Esophagus muscularis mucosa (tissue), 4 donors: ENCODE data around the gene PLEKHG3. TPM values are rescaled to one million over a fixed set of nuclear protein-coding genes. Genes with fewer than 3 reads are reported as not detected.
A peak's percentile ranks its signal among the peaks of the same experiment; 100 is the strongest.

ENCODE experiments used
- DNase-seq: peaks from one replicate; pipeline ENCODE4 v3.0.0-alpha.2; 2017; ENCODE audit errors: extremely low spot score
- H3K27ac ChIP-seq, 4 donors: fragments of 200-600 bp; sonication (generic); replicated peaks in 1 of 4; 1 replicate in 3 of 4; 2 replicates in 1 of 4; pipeline ENCODE4 v1.5.1; 2016 to 2019; ENCODE audit warnings: mild to moderate bottlenecking in 1 of 4
- H3K27me3 ChIP-seq, 4 donors: fragments of 200-600 bp; sonication (generic); one replicate each; pipeline versions ENCODE4 v1.5.1 to v1.6.0; 2016 to 2019
- H3K36me3 ChIP-seq, 4 donors: fragments of 200-600 bp; sonication (generic); one replicate each; pipeline ENCODE4 v1.5.1; 2016 to 2019
- H3K4me1 ChIP-seq, 4 donors: fragments of 200-600 bp; sonication (generic); one replicate each; pipeline ENCODE4 v1.5.1; 2016 to 2019
- H3K4me3 ChIP-seq, 4 donors: fragments of 200-600 bp; sonication (generic); 1 replicate in 2 of 4; 2 replicates in 2 of 4; pipeline ENCODE4 v1.5.1; 2016 to 2019; ENCODE audit warnings: mild to moderate bottlenecking in 4 of 4, moderate library complexity in 1 of 4
- H3K9me3 ChIP-seq, 4 donors: fragments of 200-600 bp; sonication (generic); 1 replicate in 3 of 4; 2 replicates in 1 of 4; pipeline ENCODE4 v1.5.1; 2016 to 2019
- CTCF ChIP-seq, 3 experiments: fragments of 200-600 bp in 2 of 3; fragments of 450-650 bp in 1 of 3; sonication (generic) in 2 of 3; IDR thresholded peaks; one replicate each; pipeline ENCODE4 v1.5.1; 2017 to 2019; ENCODE audit warnings: antibody characterized with exemption in 3 of 3, mild to moderate bottlenecking in 2 of 3, moderate library complexity in 1 of 3
- EP300 ChIP-seq: sonication (generic); formaldehyde crosslinking; IDR thresholded peaks from one replicate; pipeline ENCODE4 v1.6.1; 2017; ENCODE audit warnings: antibody characterized with exemption
- POLR2A ChIP-seq: fragments of 450-650 bp; IDR thresholded peaks from one replicate; pipeline ENCODE4 v1.6.1; 2017; ENCODE audit warnings: antibody characterized with exemption, moderate library complexity, mild to moderate bottlenecking, low read depth
- POLR2AphosphoS5 ChIP-seq, 2 donors: sonication (generic); formaldehyde crosslinking; IDR thresholded peaks; one replicate each; pipeline ENCODE4 v1.6.1; 2017; ENCODE audit warnings: antibody characterized with exemption in 2 of 2
- WGBS: methylation state at CpG from one replicate; pipeline ENCODE4 v1.1.5; 2018; 5-methylcytosine and 5-hydroxymethylcytosine counted together
- intact Hi-C: fragments of 100-400 bp; cut with DNase I; formaldehyde crosslinking; loops from one replicate; pipeline ENCODE4 v1.15.1; 2023
- total RNA-seq, 4 donors: library from RNA; depleted of rRNA; stranded (reverse); fragments of >200 nt; gene quantifications; one replicate each; pipeline versions ENCODE4 v1.1.0 to v1.2.1, GENCODE V29; 2016

Gene PLEKHG3
- total RNA-seq, 4 donors from 2014 or later, result 21.7 to 66.7 (median 35.1) TPM

- H3K9me3 ChIP-seq, result no peaks in the 10 kb centered on the region
- peak overlapping the region; percentile 86 to 91 (median 88) for H3K27ac ChIP-seq
- no peaks in the 10 kb centered on the region for H3K27me3 ChIP-seq
- intact Hi-C loops, result no loop called here
- peaks cover 51 to 77% (median 69%) of the 10 kb centered on the region in 4 donors for H3K4me1 ChIP-seq
- no peaks in the 10 kb centered on the region for H3K36me3 ChIP-seq
- TF ChIP-seq EP300, result no peak
- no peak for TF ChIP-seq CTCF (IDR thresholded peaks at IDR 0.05)
- peak; percentile 27 to 30 for TF ChIP-seq POLR2AphosphoS5 (IDR thresholded peaks at IDR 0.05)
- no peak for TF ChIP-seq POLR2A
- H3K4me3 ChIP-seq, result peak overlapping the region; percentile 74 to 87 (median 84)
- DNase-seq, result no peak
- WGBS, result 15% methylated on average over 18 of the region's 18 CpGs
Observed at GRCh38 chr14:64705381-64706118, 1.3 kb downstream of the PLEKHG3 start.

- TF ChIP-seq POLR2A, result no peak
- no peak for TF ChIP-seq EP300
- no peak for TF ChIP-seq POLR2AphosphoS5 (IDR thresholded peaks at IDR 0.05)
- TF ChIP-seq CTCF (IDR thresholded peaks at IDR 0.05), result no peak
- H3K4me1 ChIP-seq, result peaks cover 56 to 83% (median 75%) of the 10 kb centered on the region in 4 donors
- H3K27ac ChIP-seq, result peak overlapping the region; percentile 86 to 91 (median 88)
- peak overlapping the region; percentile 74 to 87 (median 84) for H3K4me3 ChIP-seq
- no peaks in the 10 kb centered on the region for H3K27me3 ChIP-seq
- H3K9me3 ChIP-seq, result no peaks in the 10 kb centered on the region
- 70% methylated on average over 4 of the region's 4 CpGs for WGBS
- H3K36me3 ChIP-seq, result no peaks in the 10 kb centered on the region
- DNase-seq, result no peak
- intact Hi-C loops, result no loop called here
Observed at GRCh38 chr14:64706119-64706592, 1.9 kb downstream of the PLEKHG3 start.

GRCh38 chr14:64706593-64707193 lies 2.5 kb downstream of the PLEKHG3 start:
- no peaks in the 10 kb centered on the region for H3K27me3 ChIP-seq
- H3K4me3 ChIP-seq, result peak overlapping the region; percentile 74 to 87 (median 84)
- peaks cover 60 to 87% (median 79%) of the 10 kb centered on the region in 4 donors for H3K4me1 ChIP-seq
- TF ChIP-seq POLR2A, result no peak
- H3K9me3 ChIP-seq, result no peaks in the 10 kb centered on the region
- H3K36me3 ChIP-seq, result no peaks in the 10 kb centered on the region
- H3K27ac ChIP-seq, result peak overlapping the region; percentile 86 to 91 (median 88)
- no peak for DNase-seq
- 59% methylated on average over 12 of the region's 14 CpGs for WGBS
- intact Hi-C loops, result no loop called here

GRCh38 chr14:64707661-64708060 lies 3.4 kb downstream of the PLEKHG3 start:
- WGBS, result 67% methylated on average over 7 of the region's 7 CpGs
- peak overlapping the region; percentile 86 to 91 (median 88) for H3K27ac ChIP-seq
- peaks cover 60 to 87% (median 79%) of the 10 kb centered on the region in 4 donors for H3K4me1 ChIP-seq
- peaks cover 0 to under 1% (median 0%) of the 10 kb centered on the region in 4 donors for H3K9me3 ChIP-seq
- intact Hi-C loops, result no loop called here
- H3K27me3 ChIP-seq, result no peaks in the 10 kb centered on the region
- H3K4me3 ChIP-seq, result no peak overlapping the region
- no peak for DNase-seq
- no peaks in the 10 kb centered on the region for H3K36me3 ChIP-seq
- TF ChIP-seq EP300 (no peak), CTCF (IDR thresholded peaks at IDR 0.05) (no peak), POLR2A (no peak), POLR2AphosphoS5 (IDR thresholded peaks at IDR 0.05) (no peak)
